ENCODE results near the gene LAMA1. TPM values are rescaled to one million over a fixed set of nuclear protein-coding genes. Genes with fewer than 3 reads are reported as not detected.

The LAMA1 gene
- total and polyA plus RNA-seq, 10 donors = 0.20 to 2.3 (median 0.63) TPM

DNA sequence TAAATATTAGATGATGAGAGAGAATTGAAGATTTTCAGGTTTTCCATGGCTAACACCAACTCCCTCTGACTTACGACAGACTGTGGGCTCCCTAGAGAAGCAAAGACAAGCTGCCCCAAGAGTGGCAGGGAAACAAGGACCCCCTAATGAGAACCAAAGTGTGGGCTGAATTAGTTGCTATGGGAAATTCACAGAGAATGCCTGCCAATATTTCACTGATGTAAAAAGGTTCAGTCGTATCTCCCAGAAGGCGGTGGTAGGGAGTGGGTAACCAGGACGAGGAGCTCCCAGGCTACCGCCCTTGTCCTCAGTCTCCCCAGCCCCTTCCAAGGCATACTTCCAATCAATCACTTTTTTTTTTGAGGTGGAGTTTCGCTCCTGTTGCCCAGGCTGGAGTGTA lies 113.6 kb downstream of the LAMA1 start:
- Histone ChIP-seq H3K9me3 (no peaks in the 10 kb centered on the region), H3K27ac (no peak overlapping the region), H3K4me3 (no peak overlapping the region), H3K4me1 (no peaks in the 10 kb centered on the region), H3K36me3 (no peaks in the 10 kb centered on the region), H3K27me3 (replicated peaks in 1 of 7) (no peaks in the 10 kb centered on the region)
- intact Hi-C loops (cut with DNase I; ENCODE audit: low total_unique reads) = no loop called here
- no peak for DNase-seq
- WGBS, 5 donors = 89 to 94% (median 93%) methylated on average over 6 of the region's 6 CpGs
- TF ChIP-seq, protein P1, sequence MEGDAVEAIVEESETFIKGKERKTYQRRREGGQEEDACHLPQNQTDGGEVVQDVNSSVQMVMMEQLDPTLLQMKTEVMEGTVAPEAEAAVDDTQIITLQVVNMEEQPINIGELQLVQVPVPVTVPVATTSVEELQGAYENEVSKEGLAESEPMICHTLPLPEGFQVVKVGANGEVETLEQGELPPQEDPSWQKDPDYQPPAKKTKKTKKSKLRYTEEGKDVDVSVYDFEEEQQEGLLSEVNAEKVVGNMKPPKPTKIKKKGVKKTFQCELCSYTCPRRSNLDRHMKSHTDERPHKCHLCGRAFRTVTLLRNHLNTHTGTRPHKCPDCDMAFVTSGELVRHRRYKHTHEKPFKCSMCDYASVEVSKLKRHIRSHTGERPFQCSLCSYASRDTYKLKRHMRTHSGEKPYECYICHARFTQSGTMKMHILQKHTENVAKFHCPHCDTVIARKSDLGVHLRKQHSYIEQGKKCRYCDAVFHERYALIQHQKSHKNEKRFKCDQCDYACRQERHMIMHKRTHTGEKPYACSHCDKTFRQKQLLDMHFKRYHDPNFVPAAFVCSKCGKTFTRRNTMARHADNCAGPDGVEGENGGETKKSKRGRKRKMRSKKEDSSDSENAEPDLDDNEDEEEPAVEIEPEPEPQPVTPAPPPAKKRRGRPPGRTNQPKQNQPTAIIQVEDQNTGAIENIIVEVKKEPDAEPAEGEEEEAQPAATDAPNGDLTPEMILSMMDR (IDR thresholded peaks at IDR 0.05 in 8 of 11, conservative IDR thresholded peaks at IDR 0.05 in 3 of 11) = no peak
- TF ChIP-seq POLR2A (IDR thresholded peaks at IDR 0.05) (no peak), POLR2AphosphoS5 (IDR thresholded peaks at IDR 0.05) (no peak)

DNA sequence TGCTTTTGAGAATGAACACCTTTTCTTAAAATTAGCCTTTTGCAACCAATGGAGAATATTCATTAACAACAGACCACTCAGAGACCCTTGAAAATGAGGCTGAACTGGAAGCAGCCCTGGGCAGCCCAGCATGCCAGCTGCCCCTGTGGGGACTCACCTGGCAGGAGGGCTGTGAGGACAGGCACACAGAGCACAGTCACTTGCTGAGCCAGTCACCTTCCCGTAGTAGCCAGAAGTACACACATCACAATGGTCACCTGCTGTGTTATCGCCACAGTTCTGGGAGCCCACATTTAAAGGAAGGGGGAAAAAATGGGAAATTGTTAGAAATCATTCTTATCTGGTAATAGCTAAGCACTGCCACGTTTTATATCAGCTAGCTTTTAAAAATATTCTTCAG lies 115.5 kb downstream of the LAMA1 start:
- Histone ChIP-seq H3K36me3 (no peaks in the 10 kb centered on the region), H3K27ac (no peak overlapping the region), H3K9me3 (no peaks in the 10 kb centered on the region), H3K27me3 (replicated peaks in 1 of 7) (no peaks in the 10 kb centered on the region), H3K4me3 (no peak overlapping the region), H3K4me1 (no peaks in the 10 kb centered on the region)
- no peak for TF ChIP-seq POLR2A (IDR thresholded peaks at IDR 0.05)
- no peak for TF ChIP-seq POLR2AphosphoS5 (IDR thresholded peaks at IDR 0.05)
- TF ChIP-seq, protein P1 (IDR thresholded peaks at IDR 0.05 in 8 of 11, conservative IDR thresholded peaks at IDR 0.05 in 3 of 11) = no peak
- WGBS, 5 donors = 48 to 70% (median 64%) methylated on average over 3 of the region's 3 CpGs
- intact Hi-C loops (cut with DNase I; ENCODE audit: low total_unique reads) = no loop called here
- DNase-seq = no peak

DNA sequence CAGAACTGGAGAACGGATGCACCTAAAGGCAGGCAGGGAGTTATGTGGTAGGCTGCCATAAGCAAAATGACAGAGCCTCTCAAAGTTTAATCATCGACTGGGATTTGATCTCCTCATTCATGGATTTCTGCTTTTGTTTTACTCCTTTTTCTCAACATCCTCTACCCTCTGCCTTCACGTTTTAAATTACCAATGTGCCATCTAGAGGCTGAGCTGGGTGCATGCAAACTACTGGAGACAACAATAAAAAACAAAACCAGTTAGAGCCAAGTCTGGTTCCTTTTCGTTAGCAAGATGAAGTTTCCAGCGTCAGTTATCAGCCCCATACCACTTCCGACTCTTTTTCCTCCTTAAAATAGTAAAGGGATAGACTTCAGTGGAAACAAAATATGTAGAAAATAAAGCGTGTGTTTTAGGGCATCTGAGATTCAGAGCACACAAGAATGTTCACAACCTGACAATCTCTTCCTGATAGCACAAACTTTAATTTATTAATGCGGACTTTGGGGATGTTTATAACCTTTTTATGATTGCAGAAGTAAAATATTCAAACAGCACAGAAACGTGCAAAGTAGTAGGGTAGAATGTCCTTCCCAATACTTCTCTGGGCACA lies 117.0 kb downstream of the LAMA1 start:
- TF ChIP-seq, protein P1 (IDR thresholded peaks at IDR 0.05 in 8 of 11, conservative IDR thresholded peaks at IDR 0.05 in 3 of 11) = peak in 5 of 11 experiments; percentile 12 to 31 (median 22)
- no peak for TF ChIP-seq POLR2AphosphoS5 (IDR thresholded peaks at IDR 0.05)
- DNase-seq = no peak
- H3K27ac ChIP-seq = no peak overlapping the region
- H3K9me3 ChIP-seq = no peaks in the 10 kb centered on the region
- no peaks in the 10 kb centered on the region for H3K4me1 ChIP-seq
- intact Hi-C loops (cut with DNase I; ENCODE audit: low total_unique reads) = no loop called here
- H3K36me3 ChIP-seq = no peaks in the 10 kb centered on the region
- no peaks in the 10 kb centered on the region for H3K27me3 ChIP-seq (replicated peaks in 1 of 7)
- 13 to 25% (median 20%) methylated on average over 9 of the region's 9 CpGs for WGBS, 5 donors
- H3K4me3 ChIP-seq = no peak overlapping the region

DNA sequence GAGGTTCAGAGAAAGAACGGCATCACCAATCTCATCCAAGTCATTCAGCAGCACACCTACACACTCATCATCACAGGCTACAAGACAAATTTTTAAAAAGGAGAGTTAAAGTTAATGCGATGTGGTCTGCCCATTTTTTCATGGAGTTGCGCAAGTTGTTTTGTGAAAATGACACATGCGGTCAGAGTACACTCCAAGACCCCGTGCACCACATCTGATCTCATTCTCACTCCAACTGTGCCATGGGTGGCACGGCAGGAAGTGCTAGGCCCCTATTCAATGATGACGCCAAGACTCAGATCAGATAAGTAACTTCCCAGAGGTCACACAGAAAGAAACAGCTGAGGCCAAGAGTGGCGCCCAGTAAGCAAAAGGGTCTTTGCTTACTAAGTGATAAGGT lies 119.8 kb downstream of the LAMA1 start:
- no peak for DNase-seq
- no peak overlapping the region for H3K27ac ChIP-seq
- H3K9me3 ChIP-seq = no peaks in the 10 kb centered on the region
- intact Hi-C loops (cut with DNase I; ENCODE audit: low total_unique reads) = no loop called here
- no peaks in the 10 kb centered on the region for H3K27me3 ChIP-seq (replicated peaks in 1 of 7)
- H3K4me3 ChIP-seq = no peak overlapping the region
- TF ChIP-seq POLR2A (IDR thresholded peaks at IDR 0.05) (no peak), POLR2AphosphoS5 (IDR thresholded peaks at IDR 0.05) (no peak)
- TF ChIP-seq, protein P1 (IDR thresholded peaks at IDR 0.05 in 8 of 11, conservative IDR thresholded peaks at IDR 0.05 in 3 of 11) = no peak
- no peaks in the 10 kb centered on the region for H3K4me1 ChIP-seq
- no peaks in the 10 kb centered on the region for H3K36me3 ChIP-seq
- 63 to 77% (median 65%) methylated on average over 8 of the region's 8 CpGs for WGBS, 5 donors
